ENCODE measurements around the gene STK10.

The STK10 gene

DNA sequence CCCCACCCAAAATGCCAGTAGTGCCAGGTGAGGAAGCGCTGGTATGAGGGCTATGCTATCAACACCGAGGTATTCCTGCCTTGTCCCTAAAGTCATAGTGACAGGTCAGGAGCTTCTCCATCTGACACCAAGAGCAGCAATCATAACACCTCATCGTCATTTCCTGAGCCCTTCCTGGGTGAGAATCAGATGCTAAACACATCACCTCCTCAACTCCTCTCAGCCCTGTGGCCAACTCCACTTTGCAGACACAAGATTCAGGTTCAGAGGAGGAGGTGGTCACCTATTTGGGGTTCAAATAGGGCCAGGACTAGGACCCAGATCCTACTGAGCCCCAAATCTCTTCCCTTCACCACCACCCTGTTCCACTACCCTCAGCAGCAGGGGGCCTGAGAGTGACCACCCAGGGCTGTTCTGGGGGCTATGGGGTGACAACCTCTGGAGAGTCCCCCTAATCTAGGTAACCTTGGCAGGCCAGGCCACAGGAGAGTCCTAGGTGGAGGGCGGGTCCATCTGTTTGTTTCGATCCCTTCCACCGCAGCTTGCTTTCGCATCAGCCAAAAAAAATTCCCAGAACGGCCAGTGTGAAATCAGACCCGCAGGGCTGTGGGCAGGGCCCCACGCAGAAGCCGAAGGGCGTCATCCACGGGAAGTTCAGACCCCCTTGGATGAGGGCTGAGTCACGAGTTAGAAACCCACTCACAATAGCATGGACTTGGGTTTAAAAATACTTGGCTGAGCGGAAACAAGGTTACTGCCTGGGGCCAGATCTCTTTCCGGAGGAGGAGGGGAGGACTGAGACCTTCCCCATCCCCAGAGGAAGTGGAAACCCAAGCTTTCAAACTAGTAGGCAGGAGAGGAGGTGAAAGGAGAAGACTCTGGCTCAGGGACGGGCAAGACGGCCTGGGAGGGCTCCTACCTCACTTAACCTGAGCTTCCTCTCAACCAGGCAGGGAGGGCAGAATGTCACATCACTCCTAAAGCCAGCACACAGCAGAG is 8.7 kb downstream of the STK10 start:
- TF ChIP-seq, protein P1, sequence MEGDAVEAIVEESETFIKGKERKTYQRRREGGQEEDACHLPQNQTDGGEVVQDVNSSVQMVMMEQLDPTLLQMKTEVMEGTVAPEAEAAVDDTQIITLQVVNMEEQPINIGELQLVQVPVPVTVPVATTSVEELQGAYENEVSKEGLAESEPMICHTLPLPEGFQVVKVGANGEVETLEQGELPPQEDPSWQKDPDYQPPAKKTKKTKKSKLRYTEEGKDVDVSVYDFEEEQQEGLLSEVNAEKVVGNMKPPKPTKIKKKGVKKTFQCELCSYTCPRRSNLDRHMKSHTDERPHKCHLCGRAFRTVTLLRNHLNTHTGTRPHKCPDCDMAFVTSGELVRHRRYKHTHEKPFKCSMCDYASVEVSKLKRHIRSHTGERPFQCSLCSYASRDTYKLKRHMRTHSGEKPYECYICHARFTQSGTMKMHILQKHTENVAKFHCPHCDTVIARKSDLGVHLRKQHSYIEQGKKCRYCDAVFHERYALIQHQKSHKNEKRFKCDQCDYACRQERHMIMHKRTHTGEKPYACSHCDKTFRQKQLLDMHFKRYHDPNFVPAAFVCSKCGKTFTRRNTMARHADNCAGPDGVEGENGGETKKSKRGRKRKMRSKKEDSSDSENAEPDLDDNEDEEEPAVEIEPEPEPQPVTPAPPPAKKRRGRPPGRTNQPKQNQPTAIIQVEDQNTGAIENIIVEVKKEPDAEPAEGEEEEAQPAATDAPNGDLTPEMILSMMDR (conservative IDR thresholded peaks at IDR 0.05; ENCODE audit: low read length) = no peak
- no peak for DNase-seq (ENCODE audit: low read depth)
- no peak overlapping the region for H3K4me3 ChIP-seq (ENCODE audit: low read length)

DNA sequence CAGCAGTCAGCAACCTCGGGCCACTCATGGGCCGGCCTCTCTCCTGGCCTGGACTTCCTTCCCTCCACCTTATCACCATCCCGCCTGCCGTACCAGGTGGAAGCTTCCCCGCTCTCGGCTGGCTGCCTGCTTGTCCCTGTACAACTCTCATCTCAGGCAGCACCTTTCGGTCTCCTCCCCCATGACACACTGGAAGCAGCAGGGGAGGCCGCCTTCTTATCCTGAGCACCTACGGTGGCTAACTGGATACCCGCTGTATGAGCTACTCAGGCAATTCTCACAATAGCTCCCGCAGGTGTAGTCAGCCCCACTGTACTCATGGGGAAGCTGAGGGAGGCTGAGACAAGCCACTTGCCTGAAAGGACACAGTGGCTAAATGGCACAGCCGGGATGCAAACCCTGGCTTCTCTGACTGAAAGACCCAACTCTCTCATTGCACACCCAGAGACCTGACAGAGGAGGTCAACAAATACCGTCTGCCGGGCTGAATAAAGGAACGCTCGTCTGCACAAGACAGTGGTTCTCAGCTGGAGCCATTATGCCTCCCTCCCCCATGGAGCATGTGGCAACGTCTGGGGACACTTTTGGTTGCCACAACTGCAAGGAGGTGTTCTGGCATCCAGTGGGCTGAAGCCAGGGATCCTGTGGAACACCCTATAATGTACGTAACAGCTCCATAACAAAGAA is 9.6 kb downstream of the STK10 start:
- H3K4me3 ChIP-seq (ENCODE audit: low read length) = no peak overlapping the region
- TF ChIP-seq, protein P1 (conservative IDR thresholded peaks at IDR 0.05; ENCODE audit: low read length) = no peak
- DNase-seq (ENCODE audit: low read depth) = no peak

DNA sequence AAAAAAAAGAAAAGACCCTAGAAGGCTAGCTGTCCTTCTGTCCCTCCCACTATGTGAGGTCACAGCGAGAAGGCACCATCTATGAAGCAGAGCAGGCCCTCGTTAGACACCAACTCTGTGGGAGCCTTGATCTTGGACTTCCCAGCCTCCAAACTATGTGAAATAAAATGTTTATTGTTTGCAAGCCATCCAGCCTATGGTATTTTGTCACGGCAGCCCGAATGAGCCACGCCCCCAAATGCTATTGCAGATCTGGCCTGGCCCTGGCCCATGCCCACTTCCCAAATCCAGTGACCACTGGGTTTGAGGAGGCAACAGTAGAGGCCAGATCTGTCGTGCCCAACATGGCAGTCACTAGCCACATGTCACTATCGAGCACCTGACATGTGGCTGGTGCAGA is 10.8 kb downstream of the STK10 start:
- no peak for DNase-seq (ENCODE audit: low read depth)
- TF ChIP-seq, protein P1 (conservative IDR thresholded peaks at IDR 0.05; ENCODE audit: low read length) = no peak
- no peak overlapping the region for H3K4me3 ChIP-seq (ENCODE audit: low read length)

DNA sequence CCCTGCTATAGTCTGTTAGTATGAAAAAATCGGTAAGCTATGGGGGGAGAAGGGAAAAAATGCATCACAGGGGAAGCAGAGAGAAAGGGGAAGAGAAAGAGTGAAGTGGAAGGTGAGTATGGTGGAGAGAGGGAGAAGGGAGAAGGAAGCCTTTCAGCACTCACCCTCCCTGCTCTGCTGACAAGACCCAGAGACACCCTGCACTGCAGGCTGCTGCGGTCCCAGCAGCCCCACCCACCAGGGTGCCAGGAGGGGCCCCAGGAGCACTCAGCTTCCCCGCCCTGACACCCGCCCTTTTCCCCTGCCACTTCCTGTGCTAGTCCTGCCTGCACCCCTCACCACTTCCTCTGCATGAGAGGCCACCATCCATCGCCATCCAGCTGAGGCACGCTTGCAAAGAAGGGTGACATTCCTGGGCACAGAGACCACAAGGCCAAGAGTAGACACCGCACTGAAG is 12.7 kb downstream of the STK10 start:
- TF ChIP-seq, protein P1 (conservative IDR thresholded peaks at IDR 0.05; ENCODE audit: low read length) = no peak
- no peak overlapping the region for H3K4me3 ChIP-seq (ENCODE audit: low read length)
- no peak for DNase-seq (ENCODE audit: low read depth)

DNA sequence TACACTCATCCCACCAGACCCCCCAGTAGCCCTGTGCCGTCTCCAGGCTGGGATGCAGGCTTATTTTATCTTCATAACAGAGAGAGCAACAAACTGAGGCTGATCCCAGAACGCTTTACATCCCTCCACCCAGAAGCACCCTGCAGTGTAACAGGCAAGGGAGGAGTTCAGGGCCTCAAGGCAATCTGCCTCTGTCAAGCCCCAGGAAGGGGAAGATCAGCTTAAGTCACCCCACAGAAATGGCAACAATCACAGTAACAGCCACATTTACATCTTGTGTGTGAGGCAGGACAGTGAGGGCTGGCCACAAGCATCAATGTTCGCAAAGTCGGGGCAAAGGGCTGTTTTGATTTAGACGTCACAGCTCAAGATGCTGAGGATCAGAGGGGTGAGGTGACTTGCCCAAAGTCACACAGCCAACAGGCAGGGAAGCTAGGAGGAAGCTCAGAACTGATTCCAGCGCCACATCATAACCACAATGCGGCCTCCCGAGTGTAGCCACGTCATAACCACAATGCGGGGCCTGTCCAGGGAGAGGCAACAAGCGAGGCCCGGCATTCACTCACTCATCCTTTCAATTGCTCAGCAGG is 14.4 kb downstream of the STK10 start:
- TF ChIP-seq, protein P1 (conservative IDR thresholded peaks at IDR 0.05; ENCODE audit: low read length) = no peak
- DNase-seq (ENCODE audit: low read depth) = peak; percentile 35
- H3K4me3 ChIP-seq (ENCODE audit: low read length) = no peak overlapping the region

DNA sequence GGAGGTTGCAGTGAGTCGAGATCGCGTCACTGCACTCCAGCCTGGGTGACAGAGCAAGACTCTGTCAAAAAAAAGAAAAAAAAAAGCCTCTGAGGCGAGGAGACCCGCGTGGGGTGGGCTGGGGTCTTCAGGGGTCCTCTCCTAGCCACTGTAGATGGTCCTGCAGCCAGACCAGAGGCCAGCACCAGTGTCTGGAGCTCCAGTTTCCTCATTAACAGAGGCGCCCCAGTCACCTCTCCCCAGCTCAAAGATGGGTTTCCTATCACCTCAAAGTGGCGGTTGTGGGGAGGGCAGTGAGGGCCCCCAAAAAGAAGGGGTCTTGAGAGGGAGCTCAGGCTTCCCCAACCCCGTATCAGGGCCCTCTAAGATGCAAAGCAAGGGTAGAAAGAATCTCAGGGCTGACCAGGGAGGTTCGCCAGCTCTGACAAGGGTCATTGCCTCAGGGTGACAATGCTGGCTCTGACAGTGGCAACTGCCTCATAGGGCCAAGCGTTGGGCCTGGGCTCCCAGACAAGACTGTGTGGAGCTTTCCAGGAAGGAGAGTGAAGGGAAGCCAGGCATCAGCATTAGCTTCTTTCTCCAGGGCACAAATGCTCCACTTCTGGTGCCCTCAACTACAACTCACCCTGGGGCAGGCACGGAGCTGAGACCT is 15.0 kb downstream of the STK10 start:
- TF ChIP-seq, protein P1 (conservative IDR thresholded peaks at IDR 0.05; ENCODE audit: low read length) = no peak
- no peak overlapping the region for H3K4me3 ChIP-seq (ENCODE audit: low read length)
- no peak for DNase-seq (ENCODE audit: low read depth)

Data from AG10803 (cell line).